Measurements from ENCODE around the gene NHSL2. TPM values are rescaled to one million over a fixed set of nuclear protein-coding genes. Genes with fewer than 3 reads are reported as not detected.

Gene NHSL2
- total RNA-seq, 1 experiment from 2014 or later = 0.36 TPM

GRCh38 chrX:72040506-72040905 lies 129.9 kb downstream of the NHSL2 start:
- Histone ChIP-seq H3K4me3 (ENCODE audit: low read depth in 2 of 2, low read length in 2 of 2) (no peak overlapping the region), H3K9me3 (ENCODE audit: control insufficient read depth, insufficient read depth, low read depth, low read length) (no peaks in the 10 kb centered on the region), H3K36me3 (ENCODE audit: control insufficient read depth, insufficient read depth, low read length) (no peaks in the 10 kb centered on the region), H3K27me3 (ENCODE audit: control insufficient read depth, insufficient read depth, low read length) (no peaks in the 10 kb centered on the region), H3K4me1 (ENCODE audit: control insufficient read depth, insufficient read depth, low read length) (no peaks in the 10 kb centered on the region), H3K27ac (ENCODE audit: low read length) (no peak overlapping the region)
- TF ChIP-seq CTCF (IDR thresholded peaks at IDR 0.05) = no peak
- no peak for TF ChIP-seq SIN3A (IDR thresholded peaks at IDR 0.05; ENCODE audit: borderline replicate concordance, insufficient read depth, low read depth, low read length)
- TF ChIP-seq REST (IDR thresholded peaks at IDR 0.05; ENCODE audit: insufficient read depth in 1 of 2, low read depth in 2 of 2, low read length in 1 of 2) = no peak
- no peak for TF ChIP-seq POLR2AphosphoS5 (IDR thresholded peaks at IDR 0.05; ENCODE audit: low read depth, low read length)
- no peak for TF ChIP-seq TCF7L2 (IDR thresholded peaks at IDR 0.05; ENCODE audit: low read depth, low read length)
- intact Hi-C loops (cut with micrococcal nuclease; ENCODE audit: unreplicated experiment) = no loop called here
- DNase-seq (ENCODE audit: low read depth, low spot score) (no peak), ATAC-seq (no peak)
- ChIA-PET POLR2A (no interaction called here), CTCF (no interaction called here)
- in situ Hi-C loops (cut with HindIII; ENCODE audit: low pct_unique_long_range_greater_than_20kb, low sequenced_read_pairs) = no loop called here
- BruUV-seq (replicated peaks) = no TSS peak

GRCh38 chrX:72041176-72041575 lies 130.5 kb downstream of the NHSL2 start:
- CTCF ChIA-PET = no interaction called here
- in situ Hi-C loops (cut with HindIII; ENCODE audit: low pct_unique_long_range_greater_than_20kb, low sequenced_read_pairs) = no loop called here
- POLR2A ChIA-PET = no interaction called here

More at GRCh38 chrX:72041176-72041575, 130.5 kb downstream of the NHSL2 start:
- H3K27me3 ChIP-seq (ENCODE audit: control insufficient read depth, insufficient read depth, low read length) = no peaks in the 10 kb centered on the region
- ATAC-seq (no peak), DNase-seq (ENCODE audit: low read depth, low spot score) (no peak)
- H3K9me3 ChIP-seq (ENCODE audit: control insufficient read depth, insufficient read depth, low read depth, low read length) = no peaks in the 10 kb centered on the region
- H3K4me3 ChIP-seq (ENCODE audit: low read depth in 2 of 2, low read length in 2 of 2) = no peak overlapping the region
- BruUV-seq (replicated peaks) = no TSS peak
- TF ChIP-seq SIN3A (IDR thresholded peaks at IDR 0.05; ENCODE audit: borderline replicate concordance, insufficient read depth, low read depth, low read length) (no peak), TCF7L2 (IDR thresholded peaks at IDR 0.05; ENCODE audit: low read depth, low read length) (no peak), REST (IDR thresholded peaks at IDR 0.05; ENCODE audit: insufficient read depth in 1 of 2, low read depth in 2 of 2, low read length in 1 of 2) (no peak), POLR2AphosphoS5 (IDR thresholded peaks at IDR 0.05; ENCODE audit: low read depth, low read length) (no peak), CTCF (IDR thresholded peaks at IDR 0.05) (no peak)
- intact Hi-C loops (cut with micrococcal nuclease; ENCODE audit: unreplicated experiment) = no loop called here
- no peak overlapping the region for H3K27ac ChIP-seq (ENCODE audit: low read length)
- no peaks in the 10 kb centered on the region for H3K4me1 ChIP-seq (ENCODE audit: control insufficient read depth, insufficient read depth, low read length)
- no peaks in the 10 kb centered on the region for H3K36me3 ChIP-seq (ENCODE audit: control insufficient read depth, insufficient read depth, low read length)

Measured in Panc1 (cell line).